NCI-H2227 treated with DMSO at 0.1 percent for 48 hours (cell line): Measurements from ENCODE around the gene KIZ.
"Not testable (repeated sequence)": the region's sequence is repeated elsewhere in the genome, so short reads cannot be mapped to it uniquely, and the experiment has no call there.

Source experiments
- DNase-seq: peaks from one replicate; lab custom pipeline; 2025; lab: John Stamatoyannopoulos, UW

The KIZ gene

GRCh38 chr20:21139881-21140566 lies 14.1 kb downstream of the KIZ start:
- no peak for DNase-seq

GRCh38 chr20:21141825-21142224 lies 15.9 kb downstream of the KIZ start:
- DNase-seq, result no peak

GRCh38 chr20:21143194-21143890 lies 17.5 kb downstream of the KIZ start:
- no peak for DNase-seq

- DNase-seq, result no peak
These were observed 19.5 kb downstream of the KIZ start for GRCh38 chr20:21145424-21145823.

- no peak for DNase-seq
These were observed 20.3 kb downstream of the KIZ start for GRCh38 chr20:21146215-21146614.

- no peak for DNase-seq
These were observed 21.7 kb downstream of the KIZ start for GRCh38 chr20:21147593-21147992.

GRCh38 chr20:21149344-21149743 lies 23.5 kb downstream of the KIZ start:
- DNase-seq, result no peak

GRCh38 chr20:21151791-21152190 lies 25.9 kb downstream of the KIZ start:
- DNase-seq, result no peak

GRCh38 chr20:21154692-21155091 lies 28.8 kb downstream of the KIZ start:
- DNase-seq, result no peak

GRCh38 chr20:21155268-21155667 lies 29.4 kb downstream of the KIZ start:
- DNase-seq, result no peak

GRCh38 chr20:21156266-21156665 lies 30.4 kb downstream of the KIZ start:
- DNase-seq, result no peak

GRCh38 chr20:21157006-21157405 lies 31.1 kb downstream of the KIZ start:
- DNase-seq, result no peak

GRCh38 chr20:21159658-21160380 lies 33.9 kb downstream of the KIZ start:
- no peak for DNase-seq

GRCh38 chr20:21161926-21162325 lies 36.0 kb downstream of the KIZ start:
- DNase-seq, result no peak

GRCh38 chr20:21162631-21163030 lies 36.7 kb downstream of the KIZ start:
- no peak for DNase-seq

GRCh38 chr20:21166801-21167200 lies 40.9 kb downstream of the KIZ start:
- no peak for DNase-seq

- DNase-seq, result no peak
These were observed 41.4 kb downstream of the KIZ start for GRCh38 chr20:21167261-21167660.

GRCh38 chr20:21168061-21168460 lies 42.2 kb downstream of the KIZ start:
- DNase-seq, result not testable (repeated sequence)

- DNase-seq, result no peak
These were observed 46.7 kb downstream of the KIZ start for GRCh38 chr20:21172626-21173025.

- no peak for DNase-seq
These were observed 47.6 kb downstream of the KIZ start for GRCh38 chr20:21173485-21173884.

GRCh38 chr20:21174516-21175239 lies 48.8 kb downstream of the KIZ start:
- no peak for DNase-seq

- no peak for DNase-seq
These were observed 49.6 kb downstream of the KIZ start for GRCh38 chr20:21175433-21175832.
